Measurements from ENCODE around the gene PSME3.
"Not testable (repeated sequence)": the region's sequence is repeated elsewhere in the genome, so short reads cannot be mapped to it uniquely, and the experiment has no call there.

PSME3 gene

DNA sequence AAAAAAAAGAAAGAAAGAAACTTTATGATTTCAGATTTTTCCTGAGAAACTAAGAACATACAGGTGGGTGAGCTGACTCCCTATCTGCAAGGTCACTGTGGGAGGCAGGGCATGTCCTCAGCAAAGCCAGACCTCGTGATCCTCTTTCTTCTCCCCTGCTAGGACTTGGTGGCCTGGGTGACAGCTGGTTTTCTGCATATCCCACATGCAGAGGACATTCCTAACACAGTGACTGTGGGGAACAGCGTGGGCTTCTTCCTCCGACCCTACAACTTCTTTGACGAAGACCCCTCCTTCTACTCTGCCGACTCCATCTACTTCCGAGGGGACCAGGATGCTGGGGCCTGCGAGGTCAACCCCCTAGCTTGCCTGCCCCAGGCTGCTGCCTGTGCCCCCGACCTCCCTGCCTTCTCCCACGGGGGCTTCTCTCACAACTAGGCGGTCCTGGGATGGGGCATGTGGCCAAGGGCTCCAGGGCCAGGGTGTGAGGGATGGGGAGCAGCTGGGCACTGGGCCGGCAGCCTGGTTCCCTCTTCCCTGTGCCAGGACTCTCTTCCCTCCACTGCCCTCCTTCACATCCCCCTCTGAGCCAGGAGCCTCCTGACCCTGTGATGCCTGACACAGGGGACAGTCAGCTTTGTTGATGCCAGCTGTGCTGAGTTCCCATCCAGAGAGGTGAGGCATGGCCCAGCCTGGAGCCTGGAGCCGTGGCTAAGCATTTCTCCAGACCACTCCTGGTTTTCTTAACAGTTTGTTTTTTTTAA, 40.9 kb downstream of the PSME3 start:
- DNase-seq = not testable (repeated sequence)

DNA sequence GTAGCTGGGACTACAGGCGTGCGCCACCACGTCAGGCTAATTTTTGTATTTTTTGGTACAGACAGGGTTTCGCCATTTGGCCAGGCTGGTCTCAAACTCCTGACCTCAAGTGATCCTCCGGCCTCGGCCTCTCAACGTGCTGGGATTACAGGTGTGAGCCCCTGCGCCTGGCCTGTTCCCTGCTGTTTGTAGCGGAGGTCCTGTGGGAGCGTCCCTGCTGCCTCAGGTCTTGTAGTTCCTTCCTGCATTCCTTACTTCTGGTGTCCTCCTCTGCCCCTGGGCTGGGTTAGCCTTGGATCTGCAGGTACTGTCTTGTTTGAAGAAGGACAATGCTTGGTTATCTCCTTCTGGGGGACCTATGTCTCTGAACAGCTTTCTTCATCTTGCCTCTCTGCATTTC, 43.8 kb downstream of the PSME3 start:
- DNase-seq = no peak

GRCh38 chr17:42878123-42878880, 45.1 kb downstream of the PSME3 start:
- DNase-seq = no peak

DNA sequence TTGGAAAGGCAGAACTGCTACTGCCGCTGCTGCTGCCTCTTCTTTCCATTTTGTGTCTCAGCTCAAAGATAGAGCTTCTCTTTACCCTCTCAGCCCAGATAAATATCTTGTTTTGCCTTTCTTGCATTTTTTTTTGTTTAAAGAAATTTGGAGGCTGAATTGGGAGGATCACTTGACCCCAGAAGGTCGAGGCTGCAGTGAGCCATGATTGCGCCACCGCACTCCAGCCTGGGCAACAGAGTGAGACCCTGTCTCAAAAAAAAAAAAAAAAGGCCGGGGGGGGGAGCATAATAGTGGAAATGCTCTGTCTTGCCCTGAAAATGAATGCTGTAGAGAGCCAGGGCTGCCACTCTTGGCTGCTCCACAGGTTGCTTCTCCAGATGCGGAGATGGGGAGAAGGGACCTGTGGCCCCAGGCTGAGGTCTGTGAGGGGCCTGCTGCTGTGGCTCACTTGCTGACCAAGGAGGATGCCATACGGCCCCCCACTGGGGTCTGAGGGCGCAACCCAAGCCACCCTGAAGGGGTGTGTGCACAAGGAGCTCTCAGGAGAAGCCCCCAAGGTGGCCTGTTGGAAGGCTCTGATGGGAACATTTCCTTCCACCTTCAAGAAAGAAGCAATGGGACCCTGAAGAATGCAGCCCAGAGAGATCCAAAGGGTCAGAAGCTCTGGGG, 45.9 kb downstream of the PSME3 start:
- no peak for DNase-seq

DNA sequence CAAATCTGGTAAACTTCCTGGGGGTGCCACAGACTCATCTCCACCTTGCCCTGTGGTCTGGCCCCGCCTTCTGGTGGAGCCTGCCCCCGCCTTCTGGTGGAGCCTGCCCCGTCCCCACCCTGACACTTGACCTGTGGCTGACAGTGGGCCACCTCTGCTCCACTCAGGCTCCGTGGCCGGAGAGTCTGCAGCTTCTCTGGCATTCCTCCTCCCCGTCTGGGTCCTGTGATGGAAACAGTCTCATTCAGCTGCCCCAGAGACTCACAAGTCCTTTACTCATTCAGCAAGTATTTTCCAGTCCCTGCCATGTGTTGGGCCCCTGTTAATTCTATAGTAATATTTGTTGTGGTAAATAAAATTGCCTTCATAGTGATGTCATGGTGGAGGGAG, 46.4 kb downstream of the PSME3 start:
- DNase-seq = no peak

DNA sequence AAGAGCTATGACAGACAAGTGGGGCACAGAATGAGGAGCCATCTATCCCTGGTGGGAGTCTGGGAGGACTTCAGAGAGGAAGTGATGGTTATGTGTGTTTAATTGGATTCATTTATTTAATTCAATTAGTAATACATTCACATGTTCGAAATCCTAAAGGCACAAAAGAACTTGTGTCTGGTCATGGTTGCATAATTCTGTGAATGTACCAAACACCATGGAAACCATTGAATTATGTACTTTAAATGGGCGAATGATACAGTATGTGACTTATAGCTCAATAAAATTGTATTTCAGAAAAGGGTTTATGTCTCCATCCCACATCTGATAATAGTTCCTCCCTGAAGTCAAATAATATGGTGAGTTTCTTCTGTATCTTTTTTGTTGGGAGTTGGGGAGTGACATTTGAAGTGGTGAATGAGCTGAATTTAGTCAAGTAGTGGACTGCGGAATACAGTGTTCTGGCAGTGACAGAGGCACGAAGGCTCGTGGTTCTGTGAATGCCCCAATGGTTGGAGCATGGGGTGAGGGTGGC, 47.6 kb downstream of the PSME3 start:
- DNase-seq = peak in 4 of 56 donors; percentile 0 to 5 (median 3)

GRCh38 chr17:42881706-42882105, 48.5 kb downstream of the PSME3 start:
- not testable (repeated sequence) for DNase-seq

- no peak for DNase-seq
These were observed 49.0 kb downstream of the PSME3 start for GRCh38 chr17:42882166-42882565.

GRCh38 chr17:42883802-42884558, 50.8 kb downstream of the PSME3 start:
- DNase-seq = no peak

GRCh38 chr17:42885806-42886205, 52.6 kb downstream of the PSME3 start:
- not testable (repeated sequence) for DNase-seq

DNA sequence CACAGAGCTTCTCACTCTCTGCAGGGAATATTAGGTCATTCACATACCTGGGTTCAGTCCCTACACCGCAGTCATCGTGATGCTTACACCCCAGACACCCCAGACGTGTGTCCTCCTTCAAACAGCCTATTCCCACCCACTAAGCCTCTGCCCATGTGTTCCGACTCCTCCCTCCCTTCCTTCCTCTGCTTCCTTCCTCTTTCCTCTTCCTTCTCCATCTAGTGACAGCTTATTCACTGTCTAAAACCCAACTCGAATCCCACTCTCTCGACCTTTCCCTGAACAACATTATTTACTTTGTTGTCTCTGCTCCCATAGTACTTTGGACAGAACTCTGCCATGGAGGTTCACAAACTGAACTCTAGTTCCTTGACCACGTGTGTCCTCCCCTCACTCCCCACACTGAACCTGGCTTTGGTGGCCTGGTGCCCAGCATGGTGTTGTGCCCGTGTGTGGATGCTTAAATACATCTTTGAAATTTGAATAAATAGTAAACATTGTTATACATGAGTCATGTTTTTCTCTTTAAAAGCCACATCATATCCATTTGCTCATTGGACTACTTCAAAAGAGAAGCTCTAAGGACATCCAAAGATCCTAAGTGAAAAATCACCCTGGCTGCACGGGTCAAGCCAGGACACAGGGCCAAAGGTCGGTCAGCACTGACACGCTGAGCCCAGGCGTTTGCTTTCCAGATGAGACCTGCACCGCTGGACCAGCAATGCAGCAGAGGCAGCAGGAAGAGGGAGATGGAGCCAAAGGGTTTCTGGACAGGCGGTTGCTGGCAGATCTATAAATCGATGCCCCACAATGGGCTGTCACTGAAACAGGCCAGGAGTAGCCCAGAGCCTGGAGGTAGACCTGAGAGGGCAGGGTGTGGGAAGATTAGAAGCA, 53.3 kb downstream of the PSME3 start:
- DNase-seq = peak in 1 of 56 donors; percentile 8

- no peak for DNase-seq
These were observed 56.6 kb downstream of the PSME3 start for GRCh38 chr17:42889809-42890208.

DNA sequence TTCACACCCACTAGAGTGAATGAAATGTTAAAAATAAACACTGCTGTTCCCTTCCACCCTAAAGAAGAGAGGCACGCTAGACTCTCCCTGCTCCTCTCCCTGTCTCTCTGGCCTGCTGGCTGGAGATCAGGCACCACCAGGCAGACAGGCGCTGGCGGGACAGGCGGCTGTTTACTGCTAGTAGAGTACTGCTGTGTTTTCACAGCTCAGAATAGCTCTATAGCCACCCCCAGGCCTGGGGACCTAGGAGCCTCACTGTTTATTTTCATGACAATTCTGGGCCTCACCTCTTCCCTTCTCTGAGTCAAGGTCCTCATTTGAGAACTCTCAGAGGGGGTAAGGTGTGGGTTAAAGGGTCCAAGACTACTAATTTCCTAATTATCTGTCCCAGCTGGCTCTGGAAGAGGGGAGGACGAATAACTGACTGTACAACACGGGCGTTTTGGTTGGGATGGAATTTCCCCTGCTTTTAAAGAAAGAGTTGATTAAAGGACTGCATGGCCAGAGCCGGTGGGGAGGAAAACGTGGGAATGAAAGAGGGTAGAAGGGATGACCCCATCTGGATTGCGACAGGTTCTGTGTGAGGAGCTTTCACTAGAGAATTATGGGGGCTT, 58.4 kb downstream of the PSME3 start:
- peak in 13 of 56 donors; percentile 0 to 20 (median 3) for DNase-seq

DNA sequence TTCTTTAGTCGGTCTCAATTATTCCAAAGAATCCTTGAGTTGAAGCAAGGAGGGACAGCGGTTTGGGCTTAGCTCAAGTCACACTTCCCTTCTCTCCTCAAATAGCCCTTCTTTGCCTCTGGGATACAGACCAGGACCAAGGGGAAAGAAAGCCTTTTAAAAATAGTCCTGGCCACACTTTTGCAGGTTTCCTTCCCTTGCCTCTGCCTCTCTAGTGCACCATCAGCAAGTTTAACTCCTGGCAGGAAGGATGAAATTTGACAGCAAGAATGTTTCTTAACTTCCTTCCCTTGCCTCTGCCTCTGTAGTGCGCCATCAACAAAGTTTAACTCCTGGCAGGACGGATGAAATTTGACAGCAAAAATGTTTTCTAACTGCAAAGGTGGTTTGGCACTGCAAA, 60.2 kb downstream of the PSME3 start:
- no peak for DNase-seq

Data from amygdala (tissue), 56 donors.